Upper lobe of left lung (tissue), 4 donors: Measurements from ENCODE around the gene P2RX1.

Experiments used
- EP300 ChIP-seq, 4 donors: sonication (generic); formaldehyde crosslinking; IDR thresholded peaks; one replicate each; pipeline ENCODE4 v1.5.1; 2017; ENCODE audit warnings: antibody characterized with exemption in 4 of 4, control low read depth in 2 of 4
- TF ChIP-seq, protein P1 (sequence below), 6 experiments: fragments of 450-650 bp in 4 of 6; fragments of 200-600 bp in 2 of 6; sonication (generic) in 2 of 6; IDR thresholded peaks; one replicate each; pipeline ENCODE4 v1.5.1; 2016 to 2019; ENCODE audit warnings: antibody characterized with exemption in 6 of 6

DNA sequence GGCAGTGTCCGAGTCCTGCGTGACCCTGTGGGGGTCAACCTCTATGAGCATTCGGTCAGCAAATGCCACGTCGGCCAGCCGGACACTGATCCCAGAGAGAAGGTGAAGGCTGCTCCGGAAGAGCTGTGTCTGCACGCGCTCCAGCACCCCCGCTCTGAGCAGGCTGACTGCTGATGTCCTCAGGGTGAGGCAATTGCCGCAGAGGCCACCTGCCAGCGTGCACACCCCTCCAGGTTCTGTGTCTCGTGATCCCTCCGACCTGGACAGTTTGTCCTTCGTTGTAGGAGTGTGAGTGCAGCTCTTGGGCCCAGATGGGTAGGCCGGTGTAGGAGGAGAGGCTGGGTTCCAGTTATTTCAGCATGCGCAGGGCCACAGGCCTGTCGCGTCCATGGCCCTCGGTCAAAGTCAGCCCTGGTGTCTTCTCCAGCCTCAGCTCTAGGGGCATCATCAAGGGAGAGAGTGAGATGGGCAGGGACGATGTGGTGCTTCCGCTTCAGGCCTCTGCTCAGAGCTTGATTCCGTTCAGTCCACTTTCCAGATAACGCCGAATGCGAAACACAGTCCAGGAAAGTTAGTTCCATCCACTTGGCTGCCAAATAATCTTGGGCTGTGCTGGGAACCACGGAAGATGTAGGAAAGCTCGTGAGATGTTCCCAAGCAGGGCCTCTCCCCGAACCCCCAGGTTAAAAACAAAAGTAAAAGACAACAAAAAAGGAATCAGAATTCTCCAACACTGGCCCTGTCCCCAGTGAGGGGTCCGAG lies 55.1 kb downstream of the P2RX1 start:
- TF ChIP-seq EP300 (IDR thresholded peaks at IDR 0.05), result no peak
- TF ChIP-seq, protein P1, sequence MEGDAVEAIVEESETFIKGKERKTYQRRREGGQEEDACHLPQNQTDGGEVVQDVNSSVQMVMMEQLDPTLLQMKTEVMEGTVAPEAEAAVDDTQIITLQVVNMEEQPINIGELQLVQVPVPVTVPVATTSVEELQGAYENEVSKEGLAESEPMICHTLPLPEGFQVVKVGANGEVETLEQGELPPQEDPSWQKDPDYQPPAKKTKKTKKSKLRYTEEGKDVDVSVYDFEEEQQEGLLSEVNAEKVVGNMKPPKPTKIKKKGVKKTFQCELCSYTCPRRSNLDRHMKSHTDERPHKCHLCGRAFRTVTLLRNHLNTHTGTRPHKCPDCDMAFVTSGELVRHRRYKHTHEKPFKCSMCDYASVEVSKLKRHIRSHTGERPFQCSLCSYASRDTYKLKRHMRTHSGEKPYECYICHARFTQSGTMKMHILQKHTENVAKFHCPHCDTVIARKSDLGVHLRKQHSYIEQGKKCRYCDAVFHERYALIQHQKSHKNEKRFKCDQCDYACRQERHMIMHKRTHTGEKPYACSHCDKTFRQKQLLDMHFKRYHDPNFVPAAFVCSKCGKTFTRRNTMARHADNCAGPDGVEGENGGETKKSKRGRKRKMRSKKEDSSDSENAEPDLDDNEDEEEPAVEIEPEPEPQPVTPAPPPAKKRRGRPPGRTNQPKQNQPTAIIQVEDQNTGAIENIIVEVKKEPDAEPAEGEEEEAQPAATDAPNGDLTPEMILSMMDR (IDR thresholded peaks at IDR 0.05), result no peak
